Measurements from ENCODE around the gene TNS3.

DNA sequence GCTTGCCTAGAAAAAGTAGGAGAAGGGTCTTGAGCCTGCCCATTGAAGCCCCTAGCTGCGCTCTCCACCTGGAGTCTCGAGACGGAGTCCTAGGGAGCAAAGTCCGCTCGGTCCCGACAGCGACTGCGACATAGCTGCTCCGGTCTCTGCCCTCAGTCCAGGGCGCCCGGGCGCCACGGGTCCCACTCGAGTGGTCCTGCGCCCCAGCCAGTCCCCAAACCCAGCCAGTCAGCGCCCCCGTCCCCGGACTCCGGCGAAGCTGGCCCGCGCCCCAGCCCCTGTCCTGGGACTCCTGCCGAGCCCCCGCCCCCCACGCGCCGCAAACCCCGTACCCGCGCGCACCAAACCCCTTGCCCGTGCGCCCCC, 490 bp downstream of the TNS3 start:
- no peak for TF ChIP-seq EZH2 (IDR thresholded peaks at IDR 0.05; ENCODE audit: low read depth)
- TF ChIP-seq, protein P1, sequence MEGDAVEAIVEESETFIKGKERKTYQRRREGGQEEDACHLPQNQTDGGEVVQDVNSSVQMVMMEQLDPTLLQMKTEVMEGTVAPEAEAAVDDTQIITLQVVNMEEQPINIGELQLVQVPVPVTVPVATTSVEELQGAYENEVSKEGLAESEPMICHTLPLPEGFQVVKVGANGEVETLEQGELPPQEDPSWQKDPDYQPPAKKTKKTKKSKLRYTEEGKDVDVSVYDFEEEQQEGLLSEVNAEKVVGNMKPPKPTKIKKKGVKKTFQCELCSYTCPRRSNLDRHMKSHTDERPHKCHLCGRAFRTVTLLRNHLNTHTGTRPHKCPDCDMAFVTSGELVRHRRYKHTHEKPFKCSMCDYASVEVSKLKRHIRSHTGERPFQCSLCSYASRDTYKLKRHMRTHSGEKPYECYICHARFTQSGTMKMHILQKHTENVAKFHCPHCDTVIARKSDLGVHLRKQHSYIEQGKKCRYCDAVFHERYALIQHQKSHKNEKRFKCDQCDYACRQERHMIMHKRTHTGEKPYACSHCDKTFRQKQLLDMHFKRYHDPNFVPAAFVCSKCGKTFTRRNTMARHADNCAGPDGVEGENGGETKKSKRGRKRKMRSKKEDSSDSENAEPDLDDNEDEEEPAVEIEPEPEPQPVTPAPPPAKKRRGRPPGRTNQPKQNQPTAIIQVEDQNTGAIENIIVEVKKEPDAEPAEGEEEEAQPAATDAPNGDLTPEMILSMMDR (conservative IDR thresholded peaks at IDR 0.05) = no peak
